HG03558 (cell line): ENCODE results near the gene TGFB2.

ENCODE experiments used
- ATAC-seq: cut with Tn5 transposase; IDR thresholded peaks from one replicate; pipeline ENCODE4 v1.9.1; 2021; ENCODE audit warnings: moderate number of reproducible peaks; ENCODE audit not compliant: unreplicated experiment; ENCODE audit errors: extremely low read depth

The TGFB2 gene

DNA sequence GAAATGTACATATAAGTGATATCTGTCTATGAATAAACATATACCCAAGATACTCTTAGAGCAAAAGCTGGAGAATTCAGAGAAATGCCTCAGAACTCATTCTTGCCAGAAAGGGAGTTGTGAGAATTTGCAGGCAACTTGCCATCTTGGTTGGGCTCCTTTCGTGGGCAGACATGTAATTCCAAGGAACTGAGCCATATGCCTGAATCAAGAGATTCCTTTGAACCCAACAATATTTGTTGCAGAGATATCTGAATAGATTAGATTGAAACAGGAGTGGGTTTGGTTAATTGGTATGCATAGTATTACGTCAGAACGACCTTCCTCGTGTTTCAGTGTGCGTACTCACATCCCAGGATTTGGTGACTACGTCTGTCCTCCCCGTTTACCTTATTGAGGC is 67.0 kb downstream of the TGFB2 start:
- no peak for ATAC-seq

GRCh38 chr1:218413179-218413578 is 68.0 kb downstream of the TGFB2 start:
- no peak for ATAC-seq

DNA sequence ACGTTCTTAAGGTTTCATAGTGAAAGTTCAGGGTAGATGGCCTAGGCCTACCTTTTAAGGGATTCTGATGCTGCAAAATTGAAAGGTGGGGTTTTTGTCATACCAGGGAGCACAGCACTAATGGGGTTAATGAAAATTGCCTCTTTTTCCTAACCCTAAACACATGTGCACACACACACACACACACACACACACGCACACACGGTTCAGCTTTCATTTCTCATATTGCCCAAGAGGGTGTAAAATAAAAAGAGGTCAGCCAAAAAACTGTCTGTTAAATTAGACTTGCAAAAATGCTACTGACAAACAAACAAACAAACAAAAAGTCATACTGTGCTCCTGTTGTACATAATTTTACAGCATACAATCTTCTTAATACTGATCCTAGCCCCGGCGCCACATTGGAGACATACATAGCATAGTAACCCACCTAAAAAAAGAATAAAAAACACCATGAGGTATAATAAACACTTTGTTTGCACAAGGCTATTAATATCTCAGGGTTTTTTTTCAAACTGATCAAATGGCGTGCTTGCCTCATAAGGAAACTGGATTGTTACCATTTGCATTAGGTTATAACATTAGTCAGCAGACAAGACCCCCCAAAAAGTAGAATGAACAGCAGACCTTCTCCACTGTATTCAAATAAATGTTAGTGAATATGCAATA is 69.1 kb downstream of the TGFB2 start:
- no peak for ATAC-seq

GRCh38 chr1:218415726-218416125 is 70.6 kb downstream of the TGFB2 start:
- ATAC-seq = no peak

GRCh38 chr1:218421531-218421930 is 76.4 kb downstream of the TGFB2 start:
- no peak for ATAC-seq

DNA sequence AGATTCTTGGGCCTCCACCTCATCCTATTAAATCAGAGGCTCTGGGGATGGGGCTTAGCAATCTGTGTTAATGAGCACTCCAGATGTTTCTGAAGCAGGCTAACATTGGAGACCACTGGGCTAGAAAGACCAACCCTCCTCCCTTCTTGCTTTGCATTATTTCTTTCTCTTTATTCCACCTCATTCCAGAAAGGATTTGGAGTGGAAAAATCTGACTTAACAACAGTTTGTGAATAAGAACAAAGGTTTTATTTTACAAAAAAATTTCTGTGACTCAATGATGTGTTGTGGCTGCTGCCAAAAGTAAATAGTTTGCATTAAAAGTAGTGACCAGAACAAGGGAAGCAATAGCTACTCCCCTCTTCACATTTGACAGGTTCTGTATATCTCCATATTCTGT is 79.4 kb downstream of the TGFB2 start:
- no peak for ATAC-seq

DNA sequence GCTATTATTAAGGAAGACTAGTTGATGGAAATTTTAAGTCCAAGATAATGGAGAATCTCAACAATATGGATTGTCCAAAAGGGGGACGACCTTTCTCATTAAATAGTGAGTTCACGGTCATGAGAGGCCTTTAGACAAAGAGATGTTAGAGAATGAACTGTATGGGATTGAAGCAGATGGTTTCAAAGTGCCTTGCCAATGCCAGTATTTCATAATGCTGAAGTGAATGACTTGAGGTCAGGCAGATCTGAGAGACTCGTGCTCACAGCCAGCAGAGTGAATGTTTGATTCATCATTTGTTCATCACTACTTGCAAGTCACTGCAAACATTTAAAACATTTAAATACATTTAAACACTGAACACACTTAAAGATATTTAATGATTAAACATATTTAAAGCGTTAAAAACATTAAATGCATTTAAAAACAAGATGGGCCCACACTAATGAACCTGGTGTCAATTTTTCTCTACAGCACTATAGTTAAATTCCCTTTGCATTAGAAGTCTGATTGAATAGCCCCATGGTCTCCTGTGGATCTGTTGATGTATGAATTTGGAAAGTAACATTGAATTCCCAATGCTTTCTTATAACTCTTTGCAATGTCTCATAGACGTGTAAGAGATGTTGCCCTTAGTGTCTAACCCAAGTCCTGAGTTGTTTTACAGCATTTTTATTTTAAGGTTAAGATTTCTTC is 80.7 kb downstream of the TGFB2 start:
- no peak for ATAC-seq

GRCh38 chr1:218426343-218426657 is 81.2 kb downstream of the TGFB2 start:
- ATAC-seq = no peak

DNA sequence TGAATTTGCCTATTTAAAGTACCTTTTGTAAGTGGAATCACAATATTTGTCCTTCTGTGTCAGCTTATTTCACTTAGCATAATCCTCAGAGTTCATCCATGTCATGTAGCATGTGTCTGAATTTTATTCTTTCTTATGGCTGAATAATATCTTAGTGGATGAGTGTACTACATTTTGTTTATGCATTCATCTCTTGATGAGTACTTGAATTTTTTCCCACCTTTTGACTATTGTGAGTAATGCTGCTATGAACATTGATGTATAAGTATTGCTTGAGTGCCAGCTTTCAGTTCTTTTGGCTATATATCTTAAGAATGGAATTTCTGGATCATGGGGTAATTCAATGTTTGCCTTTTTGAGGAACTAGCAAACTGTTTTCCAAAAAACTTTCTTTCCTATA is 84.2 kb downstream of the TGFB2 start:
- no peak for ATAC-seq

GRCh38 chr1:218430346-218430745 is 85.2 kb downstream of the TGFB2 start:
- ATAC-seq = no peak

- ATAC-seq = no peak
Observed at GRCh38 chr1:218430822-218431221, 85.7 kb downstream of the TGFB2 start.

DNA sequence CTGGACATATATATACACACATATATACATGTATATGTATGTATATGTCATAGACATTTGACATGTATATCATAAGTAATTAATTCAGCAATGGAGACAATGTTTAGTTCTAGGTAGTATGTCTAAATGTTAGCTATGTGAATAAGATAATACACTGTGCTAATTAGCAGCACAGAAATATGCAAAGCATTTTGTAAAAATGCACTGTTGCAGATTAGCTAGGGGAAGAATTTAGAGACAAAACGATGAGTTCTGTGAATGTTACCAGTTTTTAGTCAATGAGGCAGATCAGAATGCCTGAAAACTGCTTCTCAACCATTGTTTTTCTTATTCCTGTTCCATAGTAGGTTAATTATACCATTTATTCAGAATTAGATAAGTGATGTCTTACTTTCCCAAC is 86.3 kb downstream of the TGFB2 start:
- no peak for ATAC-seq

GRCh38 chr1:218433744-218434143 is 88.6 kb downstream of the TGFB2 start:
- ATAC-seq = no peak

DNA sequence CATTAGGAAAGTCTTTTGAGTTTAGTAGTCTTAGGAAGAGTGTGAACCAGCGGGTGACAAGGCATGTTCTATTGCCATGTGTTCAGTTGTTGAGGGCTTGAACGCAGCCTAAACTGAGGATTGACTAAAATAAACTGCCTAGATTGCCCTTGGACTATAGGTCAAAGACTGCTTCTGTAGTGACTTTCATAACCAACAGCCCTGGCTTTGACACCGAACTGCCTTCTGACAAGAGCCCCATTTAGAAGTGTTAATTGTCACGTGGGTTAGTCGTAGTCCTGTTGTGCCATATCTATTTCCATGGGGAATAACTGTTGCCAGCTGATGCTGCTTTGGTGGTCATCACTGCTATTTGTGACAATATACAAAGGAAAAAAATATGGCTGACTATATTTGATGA is 90.4 kb downstream of the TGFB2 start:
- no peak for ATAC-seq

GRCh38 chr1:218436346-218436745 is 91.2 kb downstream of the TGFB2 start:
- no peak for ATAC-seq

DNA sequence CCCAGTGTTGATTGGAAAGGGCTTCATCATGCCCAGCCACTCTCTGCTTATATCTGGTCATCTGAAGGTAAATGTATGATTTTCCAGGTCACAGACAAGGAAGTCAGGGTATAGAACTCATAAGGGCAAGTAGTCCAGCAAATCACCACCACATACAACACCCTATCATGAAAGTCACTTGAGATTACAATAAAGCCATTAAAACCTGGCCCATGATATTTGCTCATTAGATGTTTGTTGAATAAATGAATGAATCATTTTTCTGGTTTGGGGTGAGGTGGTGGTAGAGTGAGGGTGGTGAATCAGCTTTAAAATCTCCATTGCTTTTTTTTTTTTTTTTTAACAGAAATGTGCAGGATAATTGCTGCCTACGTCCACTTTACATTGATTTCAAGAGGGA is 91.9 kb downstream of the TGFB2 start:
- no peak for ATAC-seq

GRCh38 chr1:218439541-218440295 is 94.6 kb downstream of the TGFB2 start:
- ATAC-seq = no peak

- ATAC-seq = no peak
Observed at GRCh38 chr1:218443255-218443654, 98.1 kb downstream of the TGFB2 start.

GRCh38 chr1:218444173-218444572 is 99.0 kb downstream of the TGFB2 start:
- ATAC-seq = no peak

DNA sequence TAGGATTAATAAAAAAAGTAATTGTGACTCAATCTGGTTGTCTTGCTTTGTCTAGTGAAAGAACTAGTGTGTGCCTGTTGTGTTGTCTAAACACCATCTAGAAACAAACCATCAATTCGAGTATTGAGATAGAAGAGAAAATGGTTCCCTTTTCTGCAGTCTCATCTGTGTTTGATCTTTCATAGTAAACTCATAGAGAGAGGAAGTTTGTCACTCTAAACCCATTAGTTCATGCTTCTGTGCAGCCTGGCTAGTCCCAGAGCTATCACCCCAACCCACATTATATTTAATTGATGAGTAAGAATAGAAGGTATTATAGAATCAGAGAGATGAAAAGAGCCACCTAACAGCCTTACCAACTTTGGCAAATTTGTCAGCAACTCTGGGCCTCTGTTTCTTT is 99.5 kb downstream of the TGFB2 start:
- no peak for ATAC-seq

DNA sequence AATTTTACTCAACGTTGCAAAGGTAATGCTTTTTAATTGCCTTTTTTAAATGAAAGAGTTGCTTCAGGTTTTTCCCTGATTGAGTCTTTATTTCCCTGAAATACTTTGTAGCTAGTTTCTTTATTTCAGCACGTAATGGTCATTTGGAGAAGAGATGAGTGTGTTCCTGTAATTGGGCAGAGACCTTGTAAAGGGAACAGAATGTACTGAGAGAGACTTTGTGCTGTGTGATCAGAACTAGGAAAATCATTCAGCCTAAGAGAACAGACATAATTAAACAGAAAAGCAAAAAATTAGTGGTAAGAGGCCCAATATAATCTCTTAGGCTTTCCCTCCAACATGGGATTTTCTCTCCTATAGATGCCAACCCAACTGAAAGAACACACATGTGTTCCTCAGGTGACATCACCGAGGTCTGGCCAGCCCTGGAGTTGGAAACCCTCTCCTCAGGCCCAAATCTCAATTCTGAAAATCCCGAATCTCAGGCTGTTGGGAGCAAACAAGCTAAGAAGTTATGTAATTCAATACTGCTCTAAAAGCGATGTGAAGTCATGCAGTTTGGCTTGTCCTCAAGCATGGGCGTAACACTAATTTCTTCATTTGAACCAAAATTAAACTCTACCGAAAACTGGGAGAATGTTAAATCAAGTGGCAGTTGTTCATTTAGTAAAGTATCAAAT is 102.0 kb downstream of the TGFB2 start:
- ATAC-seq = no peak
